Activated naive CD4-positive, alpha-beta T cell treated with anti-CD3 and anti-CD28 coated beads, Interleukin-2, amount 50 U/mL, for 24 hours (primary cell): Measurements from ENCODE around the gene GSE1.

Experiments
- H3K27ac Mint-ChIP-seq: one replicate; pipeline ENCODE4 v1.8.0; 2021; ENCODE audit warnings: mild to moderate bottlenecking, mixed read lengths
- H3K27me3 Mint-ChIP-seq: one replicate; pipeline ENCODE4 v1.8.0; 2021; ENCODE audit warnings: mixed read lengths
- H3K36me3 Mint-ChIP-seq: one replicate; pipeline ENCODE4 v1.8.0; 2021; ENCODE audit warnings: mixed read lengths
- H3K4me1 Mint-ChIP-seq: one replicate; pipeline ENCODE4 v1.8.0; 2021; ENCODE audit warnings: mixed read lengths
- H3K4me3 Mint-ChIP-seq: one replicate; pipeline ENCODE4 v1.8.0; 2021; ENCODE audit warnings: mild to moderate bottlenecking, mixed read lengths
- H3K9me3 Mint-ChIP-seq: one replicate; pipeline ENCODE4 v1.8.0; 2021; ENCODE audit warnings: mixed read lengths

Gene GSE1

GRCh38 chr16:85657996-85658395, 44.9 kb downstream of the GSE1 start:
- Mint-ChIP-seq H3K4me3 (no peak overlapping the region), H3K9me3 (no peaks in the 10 kb centered on the region), H3K36me3 (peaks cover 10% of the 10 kb centered on the region), H3K27me3 (no peaks in the 10 kb centered on the region), H3K27ac (no peak overlapping the region), H3K4me1 (no peaks in the 10 kb centered on the region)

- Mint-ChIP-seq H3K4me3 (no peak overlapping the region), H3K27me3 (no peaks in the 10 kb centered on the region), H3K36me3 (peaks cover 10% of the 10 kb centered on the region), H3K9me3 (no peaks in the 10 kb centered on the region), H3K4me1 (no peaks in the 10 kb centered on the region), H3K27ac (no peak overlapping the region)
Measured at GRCh38 chr16:85658504-85659326, 45.6 kb downstream of the GSE1 start.

- no peaks in the 10 kb centered on the region for H3K4me1 Mint-ChIP-seq
- H3K36me3 Mint-ChIP-seq, result peaks cover 10% of the 10 kb centered on the region
- H3K27me3 Mint-ChIP-seq, result no peaks in the 10 kb centered on the region
- no peaks in the 10 kb centered on the region for H3K9me3 Mint-ChIP-seq
- no peak overlapping the region for H3K27ac Mint-ChIP-seq
- H3K4me3 Mint-ChIP-seq, result no peak overlapping the region
Measured at GRCh38 chr16:85659336-85659735, 46.2 kb downstream of the GSE1 start.

GRCh38 chr16:85659805-85660511, 46.8 kb downstream of the GSE1 start:
- Mint-ChIP-seq H3K4me1 (no peaks in the 10 kb centered on the region), H3K27ac (peak overlapping the region; percentile 17), H3K27me3 (no peaks in the 10 kb centered on the region), H3K36me3 (peaks cover 10% of the 10 kb centered on the region), H3K9me3 (no peaks in the 10 kb centered on the region), H3K4me3 (no peak overlapping the region)

GRCh38 chr16:85660843-85661739, 48.0 kb downstream of the GSE1 start:
- Mint-ChIP-seq H3K9me3 (no peaks in the 10 kb centered on the region), H3K27me3 (no peaks in the 10 kb centered on the region), H3K27ac (no peak overlapping the region), H3K36me3 (peaks cover 13% of the 10 kb centered on the region), H3K4me3 (no peak overlapping the region), H3K4me1 (no peaks in the 10 kb centered on the region)

GRCh38 chr16:85661740-85662481, 48.8 kb downstream of the GSE1 start:
- no peaks in the 10 kb centered on the region for H3K4me1 Mint-ChIP-seq
- H3K4me3 Mint-ChIP-seq, result no peak overlapping the region
- no peaks in the 10 kb centered on the region for H3K9me3 Mint-ChIP-seq
- H3K27ac Mint-ChIP-seq, result no peak overlapping the region
- peaks cover 12% of the 10 kb centered on the region for H3K36me3 Mint-ChIP-seq
- no peaks in the 10 kb centered on the region for H3K27me3 Mint-ChIP-seq

GRCh38 chr16:85662482-85662812, 49.3 kb downstream of the GSE1 start:
- H3K36me3 Mint-ChIP-seq, result peaks cover 12% of the 10 kb centered on the region
- H3K9me3 Mint-ChIP-seq, result no peaks in the 10 kb centered on the region
- H3K27ac Mint-ChIP-seq, result no peak overlapping the region
- H3K27me3 Mint-ChIP-seq, result no peaks in the 10 kb centered on the region
- no peaks in the 10 kb centered on the region for H3K4me1 Mint-ChIP-seq
- H3K4me3 Mint-ChIP-seq, result no peak overlapping the region

- peaks cover 9% of the 10 kb centered on the region for H3K36me3 Mint-ChIP-seq
- H3K27ac Mint-ChIP-seq, result no peak overlapping the region
Measured at GRCh38 chr16:85662976-85663830, 50.1 kb downstream of the GSE1 start.

GRCh38 chr16:85663891-85664321, 50.8 kb downstream of the GSE1 start:
- no peak overlapping the region for H3K27ac Mint-ChIP-seq
- H3K4me1 Mint-ChIP-seq, result no peaks in the 10 kb centered on the region
- H3K36me3 Mint-ChIP-seq, result peaks cover 9% of the 10 kb centered on the region
- no peak overlapping the region for H3K4me3 Mint-ChIP-seq
- H3K27me3 Mint-ChIP-seq, result no peaks in the 10 kb centered on the region
- no peaks in the 10 kb centered on the region for H3K9me3 Mint-ChIP-seq

More at GRCh38 chr16:85662976-85663830, 50.1 kb downstream of the GSE1 start:
- H3K9me3 Mint-ChIP-seq, result no peaks in the 10 kb centered on the region
- H3K4me1 Mint-ChIP-seq, result no peaks in the 10 kb centered on the region
- no peaks in the 10 kb centered on the region for H3K27me3 Mint-ChIP-seq
- H3K4me3 Mint-ChIP-seq, result no peak overlapping the region

GRCh38 chr16:85664580-85665372, 51.7 kb downstream of the GSE1 start:
- Mint-ChIP-seq H3K9me3 (no peaks in the 10 kb centered on the region), H3K36me3 (peaks cover 10% of the 10 kb centered on the region), H3K27ac (no peak overlapping the region), H3K27me3 (no peaks in the 10 kb centered on the region), H3K4me1 (no peaks in the 10 kb centered on the region), H3K4me3 (no peak overlapping the region)

GRCh38 chr16:85665373-85665740, 52.2 kb downstream of the GSE1 start:
- peaks cover 10% of the 10 kb centered on the region for H3K36me3 Mint-ChIP-seq
- no peaks in the 10 kb centered on the region for H3K27me3 Mint-ChIP-seq
- no peaks in the 10 kb centered on the region for H3K9me3 Mint-ChIP-seq
- H3K27ac Mint-ChIP-seq, result no peak overlapping the region
- H3K4me3 Mint-ChIP-seq, result no peak overlapping the region
- no peaks in the 10 kb centered on the region for H3K4me1 Mint-ChIP-seq

GRCh38 chr16:85665929-85666328, 52.8 kb downstream of the GSE1 start:
- H3K27me3 Mint-ChIP-seq, result no peaks in the 10 kb centered on the region
- H3K9me3 Mint-ChIP-seq, result no peaks in the 10 kb centered on the region
- H3K4me3 Mint-ChIP-seq, result no peak overlapping the region
- no peaks in the 10 kb centered on the region for H3K4me1 Mint-ChIP-seq
- H3K36me3 Mint-ChIP-seq, result peaks cover 12% of the 10 kb centered on the region
- H3K27ac Mint-ChIP-seq, result no peak overlapping the region

GRCh38 chr16:85667261-85667660, 54.1 kb downstream of the GSE1 start:
- no peaks in the 10 kb centered on the region for H3K9me3 Mint-ChIP-seq
- H3K4me1 Mint-ChIP-seq, result no peaks in the 10 kb centered on the region
- no peak overlapping the region for H3K4me3 Mint-ChIP-seq
- H3K36me3 Mint-ChIP-seq, result peaks cover 12% of the 10 kb centered on the region
- H3K27me3 Mint-ChIP-seq, result no peaks in the 10 kb centered on the region
- H3K27ac Mint-ChIP-seq, result no peak overlapping the region
